HG03066 (cell line): ENCODE measurements around the gene PRSS57.

Experiments
- ATAC-seq: cut with Tn5 transposase; IDR thresholded peaks from one replicate; pipeline ENCODE4 v1.9.1; 2021; ENCODE audit warnings: low read depth; ENCODE audit not compliant: unreplicated experiment

Gene PRSS57

GRCh38 chr19:653425-653824 lies 41.8 kb downstream of the PRSS57 start:
- no peak for ATAC-seq

DNA sequence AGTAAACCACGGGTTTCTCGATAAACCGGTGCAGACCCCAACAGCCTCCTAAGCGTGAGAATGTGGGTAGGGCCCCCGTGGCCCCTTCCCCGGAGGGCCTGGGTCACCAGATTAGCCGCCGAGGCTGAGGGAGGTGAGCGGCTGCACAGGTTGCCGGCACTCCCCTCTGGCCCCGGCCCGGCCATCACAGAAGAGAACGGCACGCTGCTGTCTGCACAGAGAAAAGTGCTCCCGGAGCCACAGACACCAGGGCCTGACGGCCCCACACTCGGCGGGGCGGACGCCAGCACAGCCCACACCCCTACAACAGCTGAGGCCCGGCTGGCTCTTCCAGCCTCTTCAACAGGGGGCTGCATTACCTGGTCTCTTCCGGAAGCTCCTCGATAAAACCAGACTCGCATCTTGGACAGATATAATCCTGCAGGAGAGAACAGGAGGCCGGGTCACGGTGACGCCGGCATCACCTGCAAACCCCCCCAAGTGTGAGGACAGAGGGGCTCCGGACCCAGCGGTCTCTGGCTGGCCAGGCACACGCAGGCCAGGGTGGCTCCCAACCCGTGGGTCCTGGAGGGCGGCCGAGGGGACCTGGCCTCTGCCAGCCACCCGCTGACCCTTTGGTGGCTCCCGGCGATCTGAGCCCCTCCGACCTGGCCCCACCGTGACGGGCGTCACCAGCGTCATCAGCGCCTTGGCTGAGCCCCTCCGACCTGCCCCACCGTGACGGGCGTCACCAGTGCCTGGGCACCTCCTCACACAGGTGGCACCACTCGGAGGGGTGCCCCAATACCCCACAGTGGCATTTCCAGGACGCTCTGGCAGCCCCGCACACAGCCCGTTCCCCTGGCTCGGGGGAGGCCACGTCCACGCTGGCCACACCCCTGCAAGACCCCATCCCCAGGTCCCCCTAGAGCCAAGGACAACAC lies 42.5 kb downstream of the PRSS57 start:
- no peak for ATAC-seq

DNA sequence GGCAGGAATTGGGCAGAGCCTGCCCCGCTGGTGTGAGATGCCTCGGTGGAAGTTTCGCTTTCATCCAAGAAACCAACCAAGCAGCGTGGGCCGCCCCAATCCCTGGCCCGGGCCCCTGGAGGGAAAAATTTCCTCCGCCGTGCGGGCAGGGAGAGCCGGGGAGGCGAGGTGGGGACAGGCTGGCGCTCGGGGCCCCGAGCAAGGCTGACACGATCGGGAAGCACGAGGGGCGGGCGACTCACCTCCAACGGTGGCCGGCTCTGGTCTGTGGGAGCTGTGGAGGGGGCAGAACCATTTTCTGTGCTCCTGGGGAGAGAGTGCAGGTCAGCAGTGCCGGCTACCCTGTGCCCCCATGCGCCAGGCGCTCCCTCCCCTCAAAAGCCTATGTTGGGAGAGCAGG lies 43.3 kb downstream of the PRSS57 start:
- ATAC-seq, result no peak

- no peak for ATAC-seq
Observed at GRCh38 chr19:651114-651818, 44.0 kb downstream of the PRSS57 start.

DNA sequence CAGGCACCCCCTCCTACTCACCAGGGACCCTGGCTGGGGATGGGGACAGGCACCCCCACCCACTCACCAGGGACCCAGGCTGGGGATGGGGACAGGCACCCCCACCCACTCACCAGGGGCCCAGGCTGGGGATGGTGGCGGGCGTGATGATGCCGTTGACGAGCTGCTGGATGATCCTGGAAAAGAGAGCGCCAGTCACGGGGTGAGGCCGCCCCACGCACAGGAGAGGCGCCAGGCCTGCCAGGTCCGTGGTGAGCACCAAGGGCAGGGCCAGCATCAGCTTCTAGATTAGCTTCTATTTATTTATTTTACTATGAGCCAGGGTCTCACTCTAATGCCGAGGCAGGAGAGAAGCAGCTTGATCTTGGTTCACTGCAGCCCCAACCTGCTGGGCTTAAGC lies 45.1 kb downstream of the PRSS57 start:
- ATAC-seq, result no peak

- no peak for ATAC-seq
Observed at GRCh38 chr19:648904-649801, 46.1 kb downstream of the PRSS57 start.

- no peak for ATAC-seq
Observed at GRCh38 chr19:648305-648704, 46.9 kb downstream of the PRSS57 start.

GRCh38 chr19:647566-648284 lies 47.5 kb downstream of the PRSS57 start:
- ATAC-seq, result no peak

GRCh38 chr19:646779-647565 lies 48.3 kb downstream of the PRSS57 start:
- no peak for ATAC-seq

DNA sequence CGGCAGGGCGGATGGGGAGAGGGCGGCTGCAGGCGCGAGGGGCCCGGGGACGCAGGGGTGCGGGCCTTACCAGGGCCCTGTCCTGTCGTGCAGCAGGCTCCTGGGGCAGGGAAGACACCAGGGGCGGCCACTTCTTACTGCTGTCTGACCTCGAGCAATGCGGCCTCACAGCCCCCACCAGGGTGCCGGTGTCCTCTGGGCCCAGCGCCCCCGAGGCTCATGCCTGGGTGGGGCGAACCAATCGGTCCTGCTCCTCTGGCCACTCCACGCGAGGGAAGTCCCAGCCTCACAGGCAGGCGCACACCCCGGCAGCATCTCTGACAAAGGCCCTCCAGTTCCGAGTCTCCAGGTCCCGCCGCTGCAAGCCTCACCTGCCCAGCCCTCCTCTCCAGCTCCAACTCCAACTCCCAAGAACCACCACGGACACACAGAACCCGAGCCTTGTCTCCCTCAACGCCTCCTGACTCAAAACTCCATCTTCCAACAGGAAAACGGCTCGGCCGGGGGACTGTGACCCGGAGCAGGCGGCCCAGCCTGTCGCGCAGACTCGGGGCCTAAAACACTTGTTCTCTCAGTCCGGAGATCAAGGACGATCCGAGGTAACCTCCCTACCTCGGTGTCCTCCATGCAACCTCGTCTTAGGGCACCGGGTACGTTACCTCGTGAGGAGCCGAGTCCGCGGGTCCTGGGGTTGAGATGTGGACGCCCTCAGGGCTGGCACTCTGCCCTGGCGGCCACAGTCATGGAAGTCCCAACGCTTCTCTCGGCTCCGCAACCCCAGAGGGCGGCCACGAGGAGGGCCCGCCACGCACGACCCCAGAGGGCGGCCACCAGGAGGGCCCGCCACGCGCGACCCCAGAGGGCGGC lies 49.1 kb downstream of the PRSS57 start:
- no peak for ATAC-seq

DNA sequence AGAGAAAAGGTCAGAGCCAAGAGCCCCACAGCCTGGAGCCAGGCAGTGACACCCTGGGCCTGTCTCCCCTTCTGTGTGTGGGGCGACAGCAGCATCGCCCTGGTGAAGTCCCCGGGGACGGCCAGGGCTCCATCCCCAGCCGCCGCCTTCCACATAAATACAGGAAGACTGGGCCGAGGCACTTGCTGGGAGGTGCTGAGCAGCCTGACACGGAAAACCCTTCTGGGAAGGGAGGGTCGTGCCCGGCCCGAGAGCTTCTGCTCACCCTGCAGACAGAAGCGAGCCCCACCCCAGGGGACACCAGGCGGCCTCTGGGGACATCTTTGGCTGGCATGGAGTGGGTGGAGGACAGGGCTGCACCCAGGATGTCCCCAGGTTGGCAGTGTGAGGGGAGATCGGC lies 50.5 kb downstream of the PRSS57 start:
- no peak for ATAC-seq

- ATAC-seq, result no peak
Observed at GRCh38 chr19:644363-644762, 50.9 kb downstream of the PRSS57 start.

DNA sequence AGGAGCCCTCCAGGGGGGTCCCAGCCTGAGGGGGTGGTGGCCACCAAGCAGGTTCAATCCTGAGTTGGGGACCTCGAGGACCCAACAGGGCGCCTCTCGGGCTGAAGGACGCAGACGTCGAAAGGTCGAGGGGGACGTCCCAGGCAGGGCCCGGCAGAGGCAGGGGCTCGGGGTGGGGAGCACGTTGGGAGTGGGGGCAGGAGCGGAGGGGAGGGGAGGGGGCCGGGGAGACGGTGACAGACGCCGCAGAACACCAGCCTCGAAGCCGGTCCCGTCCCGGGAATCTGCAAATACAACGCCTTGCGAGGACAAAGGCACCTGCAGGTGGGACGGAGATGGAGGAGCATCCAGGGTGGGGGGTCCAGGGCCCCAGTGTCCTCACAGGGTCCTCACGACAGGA lies 51.5 kb downstream of the PRSS57 start:
- no peak for ATAC-seq

DNA sequence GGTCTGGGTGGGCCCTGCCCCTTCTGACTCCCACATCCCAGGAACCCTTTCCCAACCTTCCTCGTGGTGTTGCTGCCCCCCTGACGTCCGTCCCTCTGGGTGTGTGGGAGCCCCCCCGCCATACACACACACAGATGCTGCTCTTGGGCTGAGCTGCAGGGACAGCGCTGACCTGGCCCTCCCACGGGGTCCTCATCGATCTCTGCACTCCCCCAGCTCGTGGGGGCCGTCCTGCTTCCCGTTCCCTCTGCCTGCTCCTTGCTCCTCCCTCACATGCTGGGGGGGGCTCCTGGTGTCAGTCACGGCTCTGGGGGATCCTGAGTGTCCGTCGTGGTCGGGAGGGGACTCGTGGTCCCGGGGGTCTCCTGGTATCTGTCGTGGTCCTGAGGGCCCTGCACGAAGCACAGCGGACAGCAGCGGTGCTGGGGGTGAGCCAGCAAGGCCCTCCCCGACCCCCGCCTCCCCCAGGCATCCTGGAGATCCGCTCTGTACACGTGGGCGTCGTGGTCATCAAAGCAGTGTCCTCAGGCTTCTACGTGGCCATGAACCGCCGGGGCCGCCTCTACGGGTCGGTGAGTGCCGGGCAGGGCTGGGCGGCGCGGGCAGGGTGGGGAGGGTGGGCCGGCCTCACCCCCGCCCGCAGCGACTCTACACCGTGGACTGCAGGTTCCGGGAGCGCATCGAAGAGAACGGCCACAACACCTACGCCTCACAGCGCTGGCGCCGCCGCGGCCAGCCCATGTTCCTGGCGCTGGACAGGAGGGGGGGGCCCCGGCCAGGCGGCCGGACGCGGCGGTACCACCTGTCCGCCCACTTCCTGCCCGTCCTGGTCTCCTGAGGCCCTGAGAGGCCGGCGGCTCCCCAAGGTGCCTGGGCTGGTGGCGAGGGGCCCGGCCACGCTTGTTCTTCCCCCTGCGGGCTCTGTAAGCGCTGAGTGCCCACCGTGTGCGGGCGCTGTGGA lies 52.2 kb downstream of the PRSS57 start:
- ATAC-seq, result no peak

DNA sequence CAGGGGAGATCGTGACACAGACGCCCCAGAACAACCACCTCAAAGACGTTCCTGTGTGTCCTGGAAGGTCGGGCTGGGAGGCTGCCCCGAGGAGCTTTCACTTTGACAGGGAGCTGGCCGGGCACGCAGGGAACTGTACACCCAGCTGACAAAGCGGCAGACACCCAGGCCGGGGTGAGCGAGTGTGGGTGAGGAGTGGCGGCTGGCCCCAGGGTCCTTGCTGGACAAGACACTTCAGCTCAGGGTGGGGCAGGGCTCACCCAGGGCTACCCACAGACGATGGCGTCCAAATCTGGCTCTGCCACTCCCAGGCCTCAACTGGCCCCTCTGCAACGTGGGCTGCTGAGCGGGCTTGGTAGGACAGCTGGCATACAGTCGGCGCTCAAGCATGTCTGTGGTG lies 53.5 kb downstream of the PRSS57 start:
- no peak for ATAC-seq

DNA sequence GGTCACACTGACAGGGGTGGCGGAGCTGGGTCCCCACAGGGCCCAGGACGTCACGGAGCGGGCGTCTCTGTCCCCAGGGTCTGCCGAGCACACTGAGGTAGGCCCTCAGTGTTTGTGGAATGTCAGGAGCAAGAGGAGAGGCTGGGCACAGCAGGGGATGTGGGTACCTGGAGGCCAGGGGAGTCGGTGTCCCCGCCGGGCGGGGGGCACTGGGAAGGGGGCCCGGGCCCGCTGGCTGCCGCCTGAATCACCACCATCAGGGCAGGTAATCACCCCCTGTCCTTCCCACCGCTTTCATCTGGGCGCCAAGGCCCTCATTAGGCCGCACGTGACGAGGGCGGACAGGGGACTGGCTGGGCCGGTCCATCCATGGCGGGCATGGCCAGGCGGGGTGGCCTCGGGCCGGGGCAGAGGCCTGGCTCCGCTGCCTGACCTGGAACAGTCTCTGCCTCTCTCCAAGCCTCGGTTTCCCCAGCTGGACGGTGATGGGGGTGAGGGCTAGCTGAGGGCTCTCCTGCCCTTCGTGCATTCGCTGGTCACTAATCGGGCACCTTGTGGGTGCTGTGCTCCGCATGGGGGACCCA lies 54.6 kb downstream of the PRSS57 start:
- ATAC-seq, result no peak

DNA sequence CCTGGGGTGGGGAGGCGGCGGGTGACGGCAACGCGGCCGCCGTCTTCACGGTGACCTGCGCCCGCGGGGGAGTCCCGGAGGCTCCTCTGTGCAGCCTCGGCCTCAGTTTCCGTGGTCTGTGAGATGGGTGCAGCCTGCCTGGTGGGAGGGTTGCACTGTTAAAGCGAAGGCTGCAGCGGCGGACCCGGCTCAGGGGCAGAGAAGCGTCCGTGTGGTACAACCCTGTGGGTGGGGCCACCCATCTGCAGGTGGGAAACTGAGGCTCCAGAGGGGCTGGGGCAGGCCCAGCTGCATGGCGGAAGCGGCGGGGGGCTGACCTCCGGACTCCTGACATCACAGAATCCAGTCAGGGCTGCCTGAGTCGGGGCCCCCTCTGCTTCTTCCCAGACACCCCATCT lies 55.1 kb downstream of the PRSS57 start:
- ATAC-seq, result no peak
